Measurements from ENCODE around the gene LRRC8C. TPM values are rescaled to one million over a fixed set of nuclear protein-coding genes. Genes with fewer than 3 reads are reported as not detected.

Gene LRRC8C
- total RNA-seq, 2 donors from 2014 or later, result 8.4 to 14.4 TPM

DNA sequence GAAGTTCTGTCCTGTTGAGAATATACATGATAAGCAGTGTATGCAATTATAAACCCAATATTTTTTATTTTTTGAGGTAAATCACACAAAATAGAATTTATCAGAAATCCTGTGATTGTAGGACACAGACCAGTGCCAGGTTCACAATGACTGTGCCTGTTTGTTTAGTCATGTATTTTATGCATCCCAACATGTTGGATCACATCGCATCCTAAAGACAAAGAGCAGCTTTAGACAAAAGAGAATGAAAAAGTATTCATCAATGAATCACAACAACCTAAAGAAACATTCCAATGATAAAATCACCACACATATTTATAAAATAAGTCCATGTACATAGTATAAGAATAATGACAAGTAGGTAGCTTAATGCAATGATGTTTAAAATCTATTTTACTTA is 134.7 kb downstream of the LRRC8C start:
- no peak for ATAC-seq
- no peak for DNase-seq
- intact Hi-C loops (cut with DNase I), result no loop called here

Other genes starting within 250 kb of the LRRC8C start
- 1 to 10 TPM; 4.9 to 6.9 TPM for gene LRRC8B, start 108.3 kb upstream of the LRRC8C start, total RNA-seq
- 10 to 100 TPM in 1 of 2 donors, 1 to 10 TPM in 1; 7.3 to 13.6 TPM for gene LRRC8D, start 187.9 kb downstream of the LRRC8C start, total RNA-seq